NCI-H2196 (cell line): ENCODE results near the gene CHAT.

Experiments used
- DNase-seq: peaks from one replicate; lab custom pipeline; 2025; ENCODE audit not compliant: unreplicated experiment; lab: John Stamatoyannopoulos, UW

Gene CHAT

DNA sequence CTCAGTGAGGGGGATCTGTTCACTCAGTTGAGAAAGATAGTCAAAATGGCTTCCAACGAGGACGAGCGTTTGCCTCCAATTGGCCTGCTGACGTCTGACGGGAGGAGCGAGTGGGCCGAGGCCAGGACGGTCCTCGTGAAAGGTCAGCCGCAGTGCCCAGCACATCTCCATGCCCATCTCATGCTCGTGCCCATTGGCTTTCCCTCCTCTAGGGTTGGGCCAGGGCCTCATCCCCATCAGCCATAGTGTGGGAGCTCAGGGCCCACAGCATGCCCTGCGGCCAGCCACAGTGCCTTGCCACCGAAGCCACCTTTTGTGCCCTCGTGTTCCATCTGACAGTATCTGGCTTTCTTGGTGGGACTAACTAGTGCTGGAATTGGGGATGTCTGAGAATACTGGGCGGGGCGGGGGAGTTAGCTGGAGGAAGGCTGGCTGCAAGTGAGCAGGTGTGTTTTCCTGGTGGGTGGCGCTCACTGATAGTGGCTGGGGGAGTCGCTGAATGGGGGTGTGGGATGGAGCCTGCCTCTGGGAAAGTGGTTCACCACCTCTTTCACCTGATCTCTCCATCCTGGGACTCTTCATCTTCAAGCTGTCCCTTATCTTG lies 13.9 kb downstream of the CHAT start:
- no peak for DNase-seq

DNA sequence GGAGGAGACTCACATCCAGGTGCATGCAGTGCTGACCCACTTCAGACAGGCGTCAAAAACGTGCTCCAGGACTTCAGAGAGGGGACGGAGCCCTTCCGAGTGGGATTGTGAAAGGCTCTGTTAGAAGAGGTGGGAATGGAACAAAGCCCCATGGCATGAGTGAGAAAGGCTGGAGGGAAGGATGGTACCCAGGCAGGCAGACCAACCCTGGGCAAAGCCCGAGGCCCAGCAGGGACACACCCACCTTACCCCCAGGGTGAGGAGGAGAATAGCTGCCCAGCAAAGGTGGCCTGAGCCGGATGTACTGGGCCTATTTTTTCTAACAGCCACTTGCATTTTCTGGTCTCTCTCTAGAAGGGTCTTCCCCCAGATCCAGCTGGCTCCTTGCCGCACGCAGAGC lies 14.8 kb downstream of the CHAT start:
- no peak for DNase-seq

DNA sequence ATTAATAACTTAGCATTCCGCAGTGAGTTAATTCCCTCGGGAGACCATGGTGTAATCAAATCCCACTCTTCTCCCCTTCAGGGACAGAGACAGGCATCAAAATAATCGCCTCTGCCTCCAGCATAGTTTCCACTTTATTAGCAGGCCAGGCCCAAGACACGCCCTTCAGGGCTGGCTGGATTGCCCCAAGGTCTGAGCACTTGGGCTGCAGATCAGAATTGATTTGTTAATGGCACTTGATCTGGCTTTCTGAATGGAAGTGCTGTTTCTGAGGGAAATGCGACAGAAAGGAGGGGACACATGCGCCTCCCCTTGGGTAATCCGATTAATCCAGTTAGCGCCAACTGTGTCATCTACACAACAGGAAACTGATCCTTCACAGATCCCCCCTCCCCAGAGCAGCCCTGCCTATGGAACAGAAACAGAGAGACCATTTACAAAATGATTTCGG lies 15.6 kb downstream of the CHAT start:
- DNase-seq = no peak

DNA sequence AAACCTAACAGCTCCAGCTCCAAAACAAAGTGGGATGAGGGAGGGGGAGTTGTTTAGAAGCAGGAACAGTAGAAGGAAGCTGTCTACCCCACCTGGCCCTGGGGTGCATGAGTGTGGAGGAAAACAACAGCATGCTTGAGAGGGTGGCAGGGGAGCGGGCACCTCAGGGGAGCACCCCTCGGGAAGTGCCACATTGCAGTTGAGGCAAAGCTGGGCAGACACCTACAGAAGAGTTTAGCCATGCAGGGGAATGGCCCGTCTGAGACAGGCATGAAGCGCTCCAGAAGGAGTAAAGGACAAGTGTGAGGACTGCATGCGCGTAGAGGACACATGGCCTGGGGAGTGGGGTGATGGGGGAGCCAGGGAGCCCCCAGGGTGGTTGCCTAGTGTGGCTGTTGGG lies 18.1 kb downstream of the CHAT start:
- DNase-seq = no peak

DNA sequence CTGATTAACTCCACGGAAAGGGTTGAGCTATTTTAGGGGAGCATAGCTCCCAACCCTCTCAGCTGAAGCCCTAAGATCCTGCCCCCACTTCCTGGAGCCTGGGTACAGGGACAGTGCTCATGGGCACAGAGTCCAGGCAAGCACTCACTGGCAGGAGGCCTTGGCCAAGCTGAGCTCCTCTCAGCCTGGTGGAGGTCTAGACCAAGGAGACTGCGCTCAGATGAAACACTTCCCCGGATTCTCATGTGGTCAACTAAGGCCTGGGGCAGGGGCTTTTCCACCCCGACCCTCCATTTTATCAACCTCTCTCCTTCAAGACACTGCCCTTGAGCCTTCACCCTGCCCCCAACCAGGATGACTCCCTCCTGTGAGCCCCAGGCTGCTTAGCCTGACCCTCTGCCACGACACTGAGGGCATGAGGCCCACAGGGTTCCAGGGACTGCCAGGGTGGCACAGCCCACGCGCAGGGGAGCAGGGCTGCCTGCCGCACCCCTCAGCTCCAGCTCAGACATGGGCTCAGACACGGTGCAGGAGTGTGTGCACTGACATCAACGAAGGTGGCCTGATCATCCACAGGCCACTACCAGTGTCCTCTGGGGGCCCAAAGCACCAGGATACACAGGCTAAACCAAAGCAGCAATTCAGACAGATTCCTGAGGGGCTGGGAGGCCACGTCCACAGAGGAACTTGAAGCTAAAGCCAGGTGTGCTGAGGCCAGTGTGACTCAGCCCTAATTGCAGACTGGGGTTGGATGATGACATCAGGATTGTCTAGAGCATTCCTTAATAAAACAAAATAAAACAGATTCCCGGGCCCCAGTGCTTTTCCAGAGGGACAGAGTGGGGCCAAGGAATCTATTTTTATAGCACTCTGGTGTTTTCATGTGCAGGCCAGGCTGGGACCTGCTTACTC lies 18.8 kb downstream of the CHAT start:
- no peak for DNase-seq

DNA sequence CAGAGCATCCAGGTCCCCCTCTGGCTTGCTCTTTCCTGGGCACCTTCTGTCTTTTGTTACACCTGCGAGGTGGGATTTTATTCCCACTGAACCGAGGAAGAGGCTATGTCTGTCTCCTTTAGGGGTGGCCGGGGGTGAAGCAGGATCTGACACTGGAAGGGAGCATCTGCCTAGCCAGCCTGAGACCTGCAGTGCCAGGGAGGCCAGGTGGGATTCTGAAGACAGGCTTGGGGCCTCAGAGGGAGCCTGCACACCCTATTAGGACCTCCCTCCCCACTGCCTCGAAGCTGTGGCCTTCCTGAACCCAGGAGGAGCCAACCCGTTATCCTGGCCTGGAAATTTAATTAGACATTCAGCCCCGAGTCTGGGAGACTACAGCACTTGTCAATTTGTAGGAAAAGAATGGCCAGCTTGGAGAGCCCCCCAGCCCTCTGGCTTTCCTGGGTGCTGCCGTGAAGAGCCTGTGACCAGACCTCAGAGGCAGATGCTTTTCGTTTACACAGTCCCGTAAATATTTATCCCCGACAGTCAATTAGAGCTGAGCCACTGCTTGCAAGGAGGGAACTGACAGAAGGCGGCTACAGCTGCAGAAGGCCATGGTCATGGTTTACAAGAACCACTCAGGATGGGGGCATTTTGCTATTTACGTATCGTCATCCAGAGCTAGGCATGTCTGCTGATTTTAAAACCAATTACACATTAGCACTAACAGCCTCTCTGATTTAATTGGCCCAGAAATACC lies 19.7 kb downstream of the CHAT start:
- DNase-seq = no peak

DNA sequence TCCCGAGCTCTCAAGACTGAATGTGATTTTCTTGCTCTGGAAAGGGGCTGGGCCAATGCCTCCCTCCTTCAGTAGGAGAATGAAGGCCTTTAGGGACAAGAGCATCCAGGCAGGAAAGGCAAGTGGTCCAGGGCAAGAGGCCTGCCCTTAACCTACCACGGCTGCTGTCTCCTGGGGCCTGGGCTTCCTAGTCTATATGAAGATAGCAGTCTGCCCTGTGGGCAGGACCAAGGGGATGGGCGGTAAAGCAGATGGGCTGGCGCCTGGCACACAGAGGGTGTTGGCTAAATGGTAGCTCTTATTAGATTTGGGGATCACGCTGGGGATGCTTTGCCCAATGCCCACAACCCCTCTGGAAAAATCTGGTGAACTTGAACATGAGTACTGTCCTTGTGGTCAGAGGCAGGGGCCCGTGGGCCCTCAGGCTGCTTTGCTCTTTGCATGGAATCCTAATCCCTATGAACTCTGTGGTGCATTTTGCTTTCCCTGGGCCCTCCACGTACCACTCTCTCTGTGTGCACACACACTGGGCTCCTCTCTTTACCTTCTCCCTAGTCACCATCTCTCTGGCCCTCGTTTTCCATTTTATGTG lies 20.3 kb downstream of the CHAT start:
- DNase-seq = no peak

DNA sequence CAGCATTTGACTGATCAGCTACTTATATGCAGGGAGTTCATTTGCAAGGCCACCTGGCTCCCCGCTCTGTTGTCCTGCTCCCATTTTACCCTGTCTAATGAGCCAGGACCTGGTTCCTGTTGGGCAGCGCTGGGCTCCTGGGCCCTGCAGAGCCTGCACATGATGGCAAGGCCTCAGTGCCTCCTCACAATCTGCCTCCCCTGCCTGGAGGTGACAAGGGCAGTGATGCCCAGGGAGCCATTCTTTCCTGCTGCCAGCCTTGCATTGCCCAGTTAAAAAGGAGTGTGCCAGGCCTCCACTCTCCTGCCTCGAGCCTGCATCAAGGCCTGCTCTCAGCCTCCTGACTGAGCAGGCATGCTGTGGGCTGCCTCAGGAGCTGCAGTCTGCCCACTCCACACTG lies 28.5 kb downstream of the CHAT start:
- DNase-seq = no peak

DNA sequence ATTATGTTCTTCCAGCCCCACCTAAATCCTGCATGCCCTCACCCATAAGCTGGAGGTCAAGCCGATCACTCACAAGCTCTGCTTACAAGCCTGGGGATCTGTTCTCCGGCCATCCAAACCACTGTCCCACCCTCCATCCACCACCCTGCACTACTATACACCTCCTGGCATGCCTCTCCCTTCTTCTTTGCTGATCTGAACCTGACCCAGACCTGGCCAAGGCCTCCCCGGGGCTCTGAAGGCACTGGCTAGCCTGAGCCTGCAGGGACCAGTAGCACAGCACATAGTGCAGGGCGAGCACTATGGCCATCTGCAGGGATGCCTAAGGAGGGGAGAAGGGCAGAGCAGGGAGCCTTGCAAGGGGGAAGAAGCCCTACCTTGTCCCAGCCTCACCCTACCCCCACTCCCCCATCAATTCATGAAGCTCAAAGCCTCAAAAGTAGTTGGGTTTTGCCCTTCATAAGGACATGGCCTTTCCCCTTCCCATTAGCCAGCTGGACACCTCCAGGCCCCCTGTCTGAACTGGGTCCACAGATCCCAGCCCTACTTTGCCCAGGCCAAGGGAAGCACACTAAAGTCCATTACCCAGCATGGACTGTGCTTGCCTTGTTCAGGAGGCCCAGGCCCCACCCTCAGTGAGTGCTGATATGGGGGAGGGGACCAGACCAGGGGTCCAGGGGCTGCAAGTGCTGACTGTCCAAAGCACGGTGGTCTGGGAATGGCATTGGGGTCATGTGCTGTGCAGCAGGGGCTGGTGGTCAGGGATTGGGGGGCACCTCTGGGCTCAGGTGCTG lies 29.6 kb downstream of the CHAT start:
- DNase-seq = no peak

DNA sequence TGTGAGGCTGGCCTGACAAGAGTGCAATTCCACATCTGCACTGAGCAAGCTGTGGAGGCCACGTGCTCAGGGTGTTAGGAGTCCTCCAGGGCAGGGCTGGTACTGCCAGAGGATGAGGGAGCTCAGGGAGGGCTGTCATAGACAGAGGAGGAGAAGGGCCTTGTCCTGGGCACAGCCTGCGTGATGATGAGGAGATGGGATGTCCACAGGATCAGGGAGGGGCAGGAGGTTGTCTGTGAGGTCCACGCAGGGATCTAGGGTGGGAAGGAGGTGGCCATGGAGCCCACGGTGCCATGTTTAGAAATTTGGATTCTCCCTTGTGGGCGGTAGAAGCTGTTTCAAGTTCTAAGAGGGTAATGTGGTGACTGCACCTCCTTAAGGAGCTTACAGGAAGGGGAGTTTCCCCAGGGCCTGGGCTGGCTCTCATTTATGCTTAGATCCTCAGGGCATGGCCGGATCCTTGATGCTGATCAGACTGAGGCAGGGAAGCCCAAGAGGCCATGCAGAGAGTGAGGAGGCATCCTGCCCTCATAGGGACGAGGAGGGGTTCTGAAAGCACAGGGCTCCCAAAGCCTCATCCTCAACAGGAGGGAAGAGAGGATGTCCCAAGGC lies 30.3 kb downstream of the CHAT start:
- DNase-seq = no peak

DNA sequence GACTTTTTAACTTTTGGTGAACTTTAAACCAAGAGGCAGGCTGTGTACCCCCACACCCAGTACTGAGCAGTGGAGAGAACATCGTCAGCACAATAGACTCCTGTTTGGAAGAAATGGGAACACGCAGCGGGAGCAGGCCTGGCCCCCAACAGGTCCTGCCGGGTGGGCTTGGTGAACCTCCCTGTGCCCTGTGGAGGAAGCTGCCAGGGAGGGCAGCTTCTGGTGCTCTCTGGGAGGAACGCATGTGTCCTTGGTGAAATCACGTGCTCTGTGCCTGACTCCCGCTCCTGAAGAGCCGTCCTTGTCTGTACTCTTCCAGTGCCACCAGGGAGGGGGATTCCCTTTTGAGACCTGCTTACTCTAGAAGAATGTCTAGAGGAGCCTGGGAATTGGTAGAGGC lies 31.6 kb downstream of the CHAT start:
- DNase-seq = no peak

DNA sequence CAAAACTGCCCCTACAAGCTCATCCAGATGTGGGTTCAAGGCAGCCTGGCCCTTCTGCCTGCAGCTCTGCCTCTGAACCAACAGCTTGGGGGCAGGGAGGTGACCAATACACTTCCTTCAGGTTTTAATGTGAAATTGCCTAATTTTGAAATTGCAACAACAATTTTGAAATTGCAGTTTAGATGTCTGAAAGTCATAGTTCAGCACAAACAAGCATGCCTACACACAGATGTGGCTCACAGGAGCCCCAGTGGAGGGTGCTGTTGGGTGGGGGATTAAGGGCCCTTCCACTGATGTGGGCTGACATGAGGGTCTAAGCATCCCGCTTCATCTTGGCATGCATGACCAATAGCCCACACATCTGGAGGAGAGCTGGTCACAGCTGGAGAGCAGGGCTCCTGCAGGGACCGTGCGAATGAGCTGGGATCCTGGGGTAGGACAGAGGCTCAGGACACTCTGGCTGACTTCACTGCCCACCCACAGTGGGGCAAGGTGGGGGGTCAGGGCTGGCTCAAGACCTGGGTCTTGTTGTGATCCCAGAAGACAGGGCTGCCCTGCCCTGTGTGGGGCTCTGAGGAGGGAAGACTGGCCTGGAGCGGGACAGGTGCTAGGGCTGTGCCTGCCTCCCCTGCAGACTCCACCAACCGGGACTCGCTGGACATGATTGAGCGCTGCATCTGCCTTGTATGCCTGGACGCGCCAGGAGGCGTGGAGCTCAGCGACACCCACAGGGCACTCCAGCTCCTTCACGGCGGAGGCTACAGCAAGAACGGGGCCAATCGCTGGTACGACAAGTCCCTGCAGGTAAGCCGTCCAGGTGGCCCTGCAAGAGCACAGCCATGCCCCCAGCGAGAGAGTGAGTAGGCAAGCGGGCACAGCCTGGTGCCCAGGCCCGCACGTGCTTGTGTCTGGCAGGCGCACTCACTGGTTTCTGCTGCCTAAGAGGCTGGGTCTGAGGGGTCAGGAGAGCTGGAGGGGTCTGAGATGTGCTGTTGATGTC lies 32.3 kb downstream of the CHAT start:
- no peak for DNase-seq

DNA sequence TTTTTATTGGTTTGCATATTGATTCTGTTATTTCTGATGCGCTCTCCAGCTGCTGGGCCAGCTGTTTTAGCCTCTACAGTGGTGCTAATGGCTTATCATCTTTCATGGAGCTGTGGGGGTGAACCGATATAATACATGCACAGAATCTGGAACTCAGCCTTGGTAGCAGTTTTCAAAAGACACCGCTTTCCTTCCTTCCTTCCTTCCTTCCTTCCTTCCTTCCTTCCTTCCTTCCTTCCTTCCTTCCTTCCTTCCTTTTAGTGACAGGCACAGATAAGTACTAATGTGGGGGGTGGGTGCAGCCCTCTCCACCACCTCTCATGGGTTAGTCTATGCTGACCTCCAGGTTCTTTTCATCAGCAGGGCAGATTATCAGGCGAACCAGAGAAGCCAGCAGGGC lies 33.7 kb downstream of the CHAT start:
- no peak for DNase-seq

DNA sequence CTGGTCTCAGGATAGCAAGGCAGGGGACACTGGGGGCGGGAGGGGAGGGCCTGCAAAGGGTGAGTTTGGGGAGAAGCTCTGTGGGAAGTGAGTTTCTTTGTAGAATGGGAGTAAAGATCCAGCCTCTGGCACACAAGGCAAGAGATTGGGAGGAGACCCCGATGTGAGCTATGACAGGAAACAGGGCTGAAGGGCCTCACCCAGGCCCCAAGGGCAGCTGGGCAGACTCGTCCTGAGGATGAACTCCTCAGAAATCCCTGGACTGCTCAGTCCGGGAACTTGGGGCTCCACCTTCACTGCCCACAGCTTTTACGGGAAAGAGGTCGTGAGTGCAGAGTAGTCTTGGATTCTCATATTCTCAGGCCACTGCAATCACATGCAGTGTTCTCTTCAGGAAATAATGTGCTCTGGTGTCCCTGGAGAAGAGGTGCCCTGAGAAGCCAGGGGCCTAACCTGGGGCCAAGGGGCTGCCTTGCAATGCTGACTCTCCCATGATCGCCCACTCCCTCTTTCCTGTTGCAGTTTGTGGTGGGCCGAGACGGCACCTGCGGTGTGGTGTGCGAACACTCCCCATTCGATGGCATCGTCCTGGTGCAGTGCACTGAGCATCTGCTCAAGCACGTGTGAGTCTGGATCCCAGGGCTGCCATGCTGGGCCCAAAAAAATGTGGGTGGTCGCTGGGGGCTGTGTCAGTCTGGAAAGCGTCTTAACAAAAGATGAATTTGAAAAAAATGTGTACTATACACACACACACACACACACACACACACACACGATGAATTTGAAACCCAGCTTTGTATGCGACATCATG lies 34.4 kb downstream of the CHAT start:
- DNase-seq = no peak

DNA sequence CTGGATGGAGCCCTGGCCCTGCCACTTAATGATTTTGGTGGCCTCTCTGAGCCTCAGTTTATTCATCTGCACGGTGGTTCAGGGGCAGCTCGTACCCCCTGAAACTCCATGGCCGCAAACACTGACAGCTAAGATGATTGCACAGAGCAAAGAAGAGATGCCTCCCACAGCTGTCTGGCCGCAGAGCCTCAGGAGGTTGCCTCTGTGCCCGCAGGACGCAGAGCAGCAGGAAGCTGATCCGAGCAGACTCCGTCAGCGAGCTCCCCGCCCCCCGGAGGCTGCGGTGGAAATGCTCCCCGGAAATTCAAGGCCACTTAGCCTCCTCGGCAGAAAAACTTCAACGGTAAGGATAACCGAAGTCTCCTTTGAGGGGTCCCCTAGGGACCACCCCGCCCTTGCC lies 35.5 kb downstream of the CHAT start:
- DNase-seq = no peak

DNA sequence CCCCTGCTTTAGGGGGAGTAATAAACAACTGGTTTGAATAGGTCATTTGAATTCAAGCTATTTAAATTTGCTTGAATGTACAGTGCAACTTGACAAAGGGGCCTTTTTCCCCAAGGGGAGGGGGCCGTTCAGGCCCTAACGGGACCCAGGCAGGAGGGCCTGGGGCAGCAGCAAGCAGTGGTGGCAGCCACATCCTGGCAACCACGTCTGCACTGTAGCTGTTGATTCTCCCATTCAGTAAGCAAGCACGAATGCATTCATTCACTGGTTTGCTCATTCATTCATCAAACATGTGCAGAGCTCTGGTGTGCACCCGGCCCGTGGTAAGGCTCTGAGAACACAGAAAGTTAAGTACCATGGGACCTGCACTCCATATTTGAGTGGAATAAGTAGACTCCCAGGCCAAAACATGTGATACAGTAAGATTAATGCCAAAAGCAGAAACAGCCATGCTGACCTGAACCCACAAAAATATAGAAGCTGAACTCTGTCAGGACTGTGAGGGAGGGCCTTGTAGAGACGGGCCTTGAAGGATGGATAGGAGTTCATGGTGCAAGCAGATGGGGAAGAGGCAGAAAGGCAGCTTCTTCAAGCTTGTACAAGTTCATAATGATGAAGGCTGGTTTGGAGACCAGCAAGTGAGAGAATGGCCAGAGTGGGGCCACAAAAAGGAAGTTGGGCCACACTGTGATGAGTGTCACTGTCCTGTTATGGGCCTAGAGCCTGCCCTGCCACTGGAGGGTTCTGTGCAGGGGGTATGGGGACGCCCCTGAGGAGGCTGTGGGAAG lies 36.3 kb downstream of the CHAT start:
- no peak for DNase-seq

DNA sequence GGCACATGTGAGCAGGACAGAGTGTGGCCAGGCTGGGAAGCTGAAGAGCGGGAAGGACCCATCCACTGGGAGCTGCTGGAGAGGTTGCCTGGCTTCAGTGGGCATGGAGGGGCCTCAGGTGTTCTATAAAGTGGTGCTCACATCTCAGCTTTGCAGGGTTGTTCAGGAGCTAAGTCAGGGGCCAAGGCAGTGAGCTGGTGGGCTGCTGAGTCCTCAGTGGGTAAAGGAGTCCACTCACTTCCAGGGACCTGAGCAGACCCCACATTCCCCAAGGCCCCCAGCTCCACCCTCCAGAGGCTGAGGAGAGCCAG lies 36.8 kb downstream of the CHAT start:
- no peak for DNase-seq
